NB4 (cell line): Measurements from ENCODE around the gene PCDHA10.

Source experiments
- CTCF ChIP-seq: IDR thresholded peaks from one replicate; pipeline ENCODE4 v1.5.1; 2012; ENCODE audit warnings: low read depth, low read length
- MYC ChIP-seq: IDR thresholded peaks from 2 replicates; pipeline ENCODE4 v1.6.1; 2011; ENCODE audit warnings: low read depth, low read length
- POLR2A ChIP-seq: IDR thresholded peaks from 2 replicates; pipeline ENCODE4 v1.6.1; 2011; ENCODE audit warnings: mild to moderate bottlenecking; ENCODE audit not compliant: insufficient read length; ENCODE audit errors: extremely low read depth
- TF ChIP-seq, protein P1 (sequence below): IDR thresholded peaks from 2 replicates; pipeline ENCODE4 v1.6.1; 2011; ENCODE audit warnings: low read depth, low read length

GRCh38 chr5:140883927-140884697 is 28.4 kb downstream of the PCDHA10 start:
- TF ChIP-seq CTCF (no peak), POLR2A (no peak), MYC (no peak)
- TF ChIP-seq, protein P1, sequence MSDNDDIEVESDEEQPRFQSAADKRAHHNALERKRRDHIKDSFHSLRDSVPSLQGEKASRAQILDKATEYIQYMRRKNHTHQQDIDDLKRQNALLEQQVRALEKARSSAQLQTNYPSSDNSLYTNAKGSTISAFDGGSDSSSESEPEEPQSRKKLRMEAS, result no peak
